Mesenteric fat pad (tissue), 1 donor: ENCODE measurements around the gene ZNF587. TPM values are rescaled to one million over a fixed set of nuclear protein-coding genes. Genes with fewer than 3 reads are reported as not detected.
"Not testable (repeated sequence)": the region's sequence is repeated elsewhere in the genome, so short reads cannot be mapped to it uniquely, and the experiment has no call there.

Source experiments
- DNase-seq: peaks from one replicate; pipeline ENCODE4 v3.0.0-alpha.2; 2020; ENCODE audit warnings: low spot score
- total RNA-seq: library from RNA; stranded (reverse); fragmentation: NEBNext Ultra II Directional; extraction: Animal tissue kit (Norgen Biotek cat#: 25700); gene quantifications from one replicate; pipeline ENCODE4 v1.2.1, GENCODE V29; 2021
- donor health status: DM: yes; HTN: yes; CAD: no.

ZNF587 gene
- total RNA-seq, 1 donor from 2014 or later: 25.7 TPM

- not testable (repeated sequence) for DNase-seq
Measured at GRCh38 chr19:57821501-57821900, 28.2 kb upstream of the ZNF587 start.

- DNase-seq: not testable (repeated sequence)
Measured at GRCh38 chr19:57823155-57823554, 26.5 kb upstream of the ZNF587 start.

DNA sequence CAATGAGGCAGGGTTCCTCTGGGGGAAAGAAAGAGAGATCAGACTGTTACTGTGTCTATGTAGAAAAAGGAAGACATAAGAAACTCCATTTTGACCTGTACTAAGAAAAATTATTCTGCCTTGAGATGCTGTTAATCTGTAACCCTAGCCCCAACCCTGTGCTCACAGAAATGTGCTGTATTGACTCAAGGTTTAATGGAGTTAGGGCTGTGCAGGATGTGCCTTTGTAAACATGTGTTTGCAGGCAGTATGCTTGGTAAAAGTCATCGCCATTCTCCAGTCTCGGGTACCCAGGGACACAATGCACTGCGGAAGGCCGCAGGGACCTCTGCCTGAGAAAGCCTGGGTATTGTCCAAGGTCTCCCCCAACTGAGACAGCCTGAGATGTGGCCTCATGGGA is 26.1 kb upstream of the ZNF587 start:
- not testable (repeated sequence) for DNase-seq

GRCh38 chr19:57825511-57825910 is 24.1 kb upstream of the ZNF587 start:
- no peak for DNase-seq

GRCh38 chr19:57829316-57829715 is 20.3 kb upstream of the ZNF587 start:
- no peak for DNase-seq

- peak; percentile 90 for DNase-seq
Measured at GRCh38 chr19:57830071-57830602, 19.5 kb upstream of the ZNF587 start, which contains the start of gene ZNF587B. TSS of gene ZNF587B (plus strand) at chr19:57830299. CDS start at chr19:57830529, 230 bp downstream.

DNA sequence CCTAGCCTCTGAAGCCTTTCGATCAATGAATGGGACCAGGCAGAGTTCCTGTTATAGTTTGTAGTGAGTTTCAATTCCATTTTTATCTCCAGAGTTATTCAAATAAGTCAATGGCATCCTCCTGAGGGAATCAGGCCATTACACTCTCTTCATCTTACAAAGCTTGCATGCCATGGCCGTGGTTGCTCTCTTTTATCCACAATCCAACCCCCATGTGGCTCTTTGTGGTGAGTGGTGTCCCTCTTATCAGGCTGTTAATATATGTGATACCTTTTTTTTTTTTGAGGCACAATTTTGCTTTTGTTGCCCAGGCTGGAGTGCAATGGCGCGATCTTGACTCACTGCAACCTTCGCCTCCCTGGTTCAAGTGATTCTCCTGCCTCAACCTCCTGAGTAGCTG is 12.7 kb upstream of the ZNF587 start:
- not testable (repeated sequence) for DNase-seq

GRCh38 chr19:57838622-57839191 is 11.0 kb upstream of the ZNF587 start:
- not testable (repeated sequence) for DNase-seq

GRCh38 chr19:57841122-57841763 is 8.4 kb upstream of the ZNF587 start:
- DNase-seq: no peak

- not testable (repeated sequence) for DNase-seq
Measured at GRCh38 chr19:57847164-57847563, 2.5 kb upstream of the ZNF587 start.

- DNase-seq: not testable (repeated sequence)
Measured at GRCh38 chr19:57849162-57849665, 445 bp upstream of the ZNF587 start.

- DNase-seq: no peak
Measured at GRCh38 chr19:57850553-57851017, 926 bp downstream of the ZNF587 start.

GRCh38 chr19:57851812-57852603 is 2.3 kb downstream of the ZNF587 start:
- not testable (repeated sequence) for DNase-seq

- not testable (repeated sequence) for DNase-seq
Measured at GRCh38 chr19:57854117-57854516, 4.5 kb downstream of the ZNF587 start.

- DNase-seq: not testable (repeated sequence)
Measured at GRCh38 chr19:57862351-57862750, 12.7 kb downstream of the ZNF587 start.

- DNase-seq: no peak
Measured at GRCh38 chr19:57867868-57868492, 18.3 kb downstream of the ZNF587 start.

GRCh38 chr19:57869655-57870054 is 20.0 kb downstream of the ZNF587 start:
- DNase-seq: not testable (repeated sequence)

GRCh38 chr19:57870225-57870624 is 20.6 kb downstream of the ZNF587 start:
- DNase-seq: no peak

DNA sequence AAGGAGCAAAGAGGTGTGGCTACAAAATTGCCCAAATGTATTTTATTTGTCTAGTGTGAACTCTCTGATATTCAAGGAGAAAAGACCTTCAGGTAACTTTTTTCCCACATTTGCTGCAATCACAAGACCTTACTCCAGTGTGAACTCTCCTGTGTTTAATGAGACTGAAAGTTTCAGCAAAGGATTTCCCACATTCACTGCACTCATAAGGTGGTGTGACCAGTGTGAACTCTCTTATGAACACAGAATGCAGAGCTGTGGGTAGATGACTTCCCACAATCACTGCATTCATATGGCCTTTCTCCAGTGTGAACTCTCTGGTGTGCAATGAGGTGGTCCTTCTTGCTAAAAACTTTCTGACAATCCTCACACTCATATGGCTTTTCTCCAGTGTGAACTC is 22.8 kb downstream of the ZNF587 start:
- no peak for DNase-seq

- not testable (repeated sequence) for DNase-seq
Measured at GRCh38 chr19:57873883-57874799, 24.5 kb downstream of the ZNF587 start.
